B cell (primary cell): Measurements from ENCODE around the gene BLOC1S5.

Source experiments
- CTCF ChIP-seq: fragments of 200-600 bp; IDR thresholded peaks from one replicate; pipeline ENCODE4 v1.8.0; 2022; ENCODE audit warnings: antibody characterized with exemption, mild to moderate bottlenecking
- EZH2 ChIP-seq: IDR thresholded peaks from 2 replicates; pipeline ENCODE4 v1.6.1; 2012; ENCODE audit warnings: borderline replicate concordance, low read depth, mild to moderate bottlenecking, moderate library complexity, low read length; ENCODE audit not compliant: insufficient read depth, poor library complexity, severe bottlenecking

- no peak for TF ChIP-seq CTCF
- TF ChIP-seq EZH2: no peak
These were observed 59.1 kb downstream of the BLOC1S5 start for GRCh38 chr6:8005136-8005535.
